Measurements from ENCODE around the gene ZSCAN18. TPM values are rescaled to one million over a fixed set of nuclear protein-coding genes. Genes with fewer than 3 reads are reported as not detected.

Gene ZSCAN18
- total and polyA plus RNA-seq, 8 donors = 17.3 to 93.0 (median 21.5) TPM

GRCh38 chr19:58088521-58089052, 9.4 kb downstream of the ZSCAN18 start:
- DNase-seq = no peak
- intact Hi-C loops (cut with DNase I) = no loop called here
- WGBS, 2 donors = 96 to 99% methylated on average over 13 of the region's 13 CpGs
- no peak for ATAC-seq
- no peaks in the 10 kb centered on the region for H3K4me1 ChIP-seq
- no peak for FAIRE-seq
- H3K27ac ChIP-seq = no peak overlapping the region
- no peak for TF ChIP-seq CTCF (IDR thresholded peaks at IDR 0.05)
- no peaks in the 10 kb centered on the region for H3K9me3 ChIP-seq
- H3K4me3 ChIP-seq = no peak overlapping the region
- no peaks in the 10 kb centered on the region for H3K27me3 ChIP-seq
- H3K36me3 ChIP-seq = peaks cover 4 to 24% (median 8%) of the 10 kb centered on the region in 3 donors

GRCh38 chr19:58086825-58087710, 11.0 kb downstream of the ZSCAN18 start:
- Histone ChIP-seq H3K4me3 (no peak overlapping the region), H3K36me3 (peaks cover 4 to 24% (median 8%) of the 10 kb centered on the region in 3 donors), H3K27ac (no peak overlapping the region), H3K4me1 (no peaks in the 10 kb centered on the region), H3K9me3 (no peaks in the 10 kb centered on the region), H3K27me3 (no peaks in the 10 kb centered on the region)
- DNase-seq = no peak
- TF ChIP-seq CTCF (IDR thresholded peaks at IDR 0.05) = no peak
- no peak for FAIRE-seq
- ATAC-seq = no peak
- WGBS, 2 donors = 95 to 97% methylated on average over 22 to 23 of the region's 23 CpGs
- intact Hi-C loops (cut with DNase I) = no loop called here

- Histone ChIP-seq H3K27me3 (no peaks in the 10 kb centered on the region), H3K4me1 (no peaks in the 10 kb centered on the region), H3K4me3 (no peak overlapping the region), H3K9me3 (no peaks in the 10 kb centered on the region), H3K27ac (no peak overlapping the region), H3K36me3 (peaks cover 4 to 24% (median 8%) of the 10 kb centered on the region in 3 donors)
- peak in 1 of 6 donors; percentile 60 for DNase-seq
- no peak for ATAC-seq
- no peak for TF ChIP-seq CTCF (IDR thresholded peaks at IDR 0.05)
- FAIRE-seq = no peak
- WGBS, 2 donors = 94 to 98% methylated on average over 25 to 29 of the region's 29 CpGs
- intact Hi-C loops (cut with DNase I) = no loop called here
These were observed 12.6 kb downstream of the ZSCAN18 start for GRCh38 chr19:58085348-58085875.

- no peak for TF ChIP-seq CTCF (IDR thresholded peaks at IDR 0.05)
- intact Hi-C loops (cut with DNase I) = no loop called here
- Histone ChIP-seq H3K36me3 (peaks cover 4 to 24% (median 8%) of the 10 kb centered on the region in 3 donors), H3K27me3 (no peaks in the 10 kb centered on the region), H3K9me3 (no peaks in the 10 kb centered on the region), H3K4me1 (no peaks in the 10 kb centered on the region), H3K4me3 (no peak overlapping the region), H3K27ac (no peak overlapping the region)
- ATAC-seq (no peak), DNase-seq (no peak), FAIRE-seq (no peak)
- 98% methylated on average over 61 to 69 of the region's 69 CpGs for WGBS, 2 donors
These were observed 13.3 kb downstream of the ZSCAN18 start for GRCh38 chr19:58084596-58085347.

Data from pancreas (tissue), 10 donors.